HG03457 (cell line): Measurements from ENCODE around the gene BBS9.
"Not testable (repeated sequence)": the region's sequence is repeated elsewhere in the genome, so short reads cannot be mapped to it uniquely, and the experiment has no call there.

ENCODE experiments used
- ATAC-seq: cut with Tn5 transposase; IDR thresholded peaks from one replicate; pipeline ENCODE4 v1.9.1; 2021; ENCODE audit warnings: moderate number of reproducible peaks; ENCODE audit not compliant: unreplicated experiment

BBS9 gene

GRCh38 chr7:33128990-33129805, at the start of gene BBS9:
BBS9 (plus strand) TSS chr7:33129564; CDS start chr7:33146253, 16,689 bp downstream.
- ATAC-seq, result peak; percentile 100

DNA sequence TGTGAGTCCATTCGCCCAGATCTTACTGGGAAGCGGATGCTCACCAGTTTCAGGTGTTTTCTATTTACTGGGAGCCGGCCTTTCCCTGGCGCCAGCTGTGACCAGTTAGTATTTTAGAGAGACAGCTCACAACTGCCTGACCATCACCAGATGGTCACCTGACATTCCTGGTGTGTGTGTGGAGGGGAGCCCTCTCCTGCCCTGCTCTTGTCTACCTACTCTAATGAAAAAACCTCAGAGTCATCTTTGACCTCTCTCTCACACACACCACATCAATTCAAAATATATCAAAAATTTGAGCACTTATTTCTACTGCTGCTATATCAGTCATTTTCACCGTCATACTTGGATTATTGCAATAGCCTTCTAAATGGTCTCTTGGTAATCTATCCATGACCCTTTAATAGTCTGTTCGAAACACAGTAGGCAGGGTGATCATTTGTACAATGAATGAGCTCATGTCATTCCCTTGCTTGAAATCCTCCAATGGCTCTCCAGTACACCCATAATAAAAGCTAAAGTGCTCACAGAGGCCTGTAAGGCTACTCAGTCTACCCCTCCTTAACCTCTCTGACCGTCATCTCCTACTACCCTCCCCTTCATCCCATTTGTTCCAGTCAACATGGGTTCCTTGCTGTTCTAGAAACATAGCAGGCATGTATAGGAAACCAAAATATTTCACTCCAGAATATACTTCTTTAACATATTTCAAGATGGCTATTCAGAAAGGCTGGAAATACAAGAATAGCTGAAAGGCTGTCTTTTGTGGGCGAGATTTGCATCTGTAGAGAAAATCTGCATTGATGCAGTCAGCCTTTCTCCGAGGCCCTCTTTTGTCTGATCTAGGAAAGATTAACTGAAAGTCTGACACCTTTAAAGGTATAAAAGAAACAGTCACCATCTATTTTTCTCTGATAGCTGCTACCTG, 49.3 kb upstream of the BBS9 start:
- no peak for ATAC-seq

GRCh38 chr7:33087356-33087755, 42.0 kb upstream of the BBS9 start:
- no peak for ATAC-seq

GRCh38 chr7:33087858-33088257, 41.5 kb upstream of the BBS9 start:
- no peak for ATAC-seq

DNA sequence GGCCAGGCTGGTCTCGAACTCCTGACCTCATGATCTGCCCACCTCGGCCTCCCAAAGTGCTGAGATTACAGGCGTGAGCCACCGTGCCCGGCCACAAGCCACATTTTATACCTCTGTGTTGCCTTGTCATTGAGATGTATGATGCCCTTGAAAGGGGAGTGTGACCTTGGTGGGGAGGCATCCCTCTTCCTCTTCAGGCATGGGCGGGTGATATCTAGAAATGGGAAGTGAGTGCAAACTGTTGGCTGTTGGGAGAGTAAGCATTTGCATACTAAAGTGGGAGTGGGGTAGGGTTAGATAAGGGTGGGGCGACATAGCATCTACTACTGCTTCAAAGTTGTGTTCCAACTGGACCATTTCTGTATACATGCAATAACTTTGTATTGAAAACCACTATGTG, 40.2 kb upstream of the BBS9 start:
- ATAC-seq, result no peak

DNA sequence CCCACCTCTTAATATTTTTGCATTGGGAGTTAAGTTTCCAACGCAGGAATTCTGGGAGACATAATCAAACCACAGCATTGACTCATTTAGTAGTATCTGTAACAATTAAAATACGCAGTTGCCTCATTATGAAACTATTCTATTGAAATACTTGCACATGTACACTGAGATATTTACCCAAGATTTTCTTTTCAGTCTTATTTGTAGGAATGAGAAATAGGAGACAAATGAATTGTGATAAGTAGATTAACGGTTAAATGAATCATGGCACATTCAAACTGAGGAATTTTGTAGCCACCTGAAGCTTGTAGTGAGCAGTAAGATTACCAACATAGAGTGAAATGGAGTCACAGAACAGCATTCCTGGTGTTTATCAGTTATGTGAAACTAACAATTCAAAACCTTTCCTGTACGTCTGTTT, 38.2 kb upstream of the BBS9 start:
- ATAC-seq, result no peak

GRCh38 chr7:33091641-33092191, 37.6 kb upstream of the BBS9 start:
- ATAC-seq, result no peak

- ATAC-seq, result no peak
Measured at GRCh38 chr7:33093266-33093665, 36.1 kb upstream of the BBS9 start.

DNA sequence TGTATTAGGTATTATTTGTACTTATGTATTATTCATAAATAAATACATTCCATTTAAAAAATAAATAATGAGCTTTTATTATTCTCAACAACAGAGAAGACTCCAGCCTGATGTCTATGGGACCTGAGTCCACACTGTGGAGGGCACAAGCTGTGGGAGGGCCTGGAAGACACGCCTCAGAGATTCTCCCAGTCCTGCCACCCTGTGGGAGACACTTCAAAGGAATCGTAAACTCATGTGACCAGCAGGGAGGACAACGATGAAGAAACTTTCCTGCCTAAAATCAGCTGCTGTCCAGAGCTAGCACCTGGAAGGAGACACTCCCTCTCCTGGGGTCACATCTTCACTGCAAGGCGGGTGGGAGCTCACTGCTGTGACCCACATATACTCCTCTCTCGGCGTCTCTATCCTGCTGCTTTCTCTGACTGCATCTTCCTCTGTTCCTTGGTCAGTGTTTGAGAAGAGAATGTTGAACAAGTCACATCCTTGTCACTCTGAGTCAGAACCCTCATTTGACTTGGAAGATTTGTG, 34.6 kb upstream of the BBS9 start:
- ATAC-seq, result not testable (repeated sequence)

- ATAC-seq, result no peak
Measured at GRCh38 chr7:33099154-33099940, 30.0 kb upstream of the BBS9 start.

DNA sequence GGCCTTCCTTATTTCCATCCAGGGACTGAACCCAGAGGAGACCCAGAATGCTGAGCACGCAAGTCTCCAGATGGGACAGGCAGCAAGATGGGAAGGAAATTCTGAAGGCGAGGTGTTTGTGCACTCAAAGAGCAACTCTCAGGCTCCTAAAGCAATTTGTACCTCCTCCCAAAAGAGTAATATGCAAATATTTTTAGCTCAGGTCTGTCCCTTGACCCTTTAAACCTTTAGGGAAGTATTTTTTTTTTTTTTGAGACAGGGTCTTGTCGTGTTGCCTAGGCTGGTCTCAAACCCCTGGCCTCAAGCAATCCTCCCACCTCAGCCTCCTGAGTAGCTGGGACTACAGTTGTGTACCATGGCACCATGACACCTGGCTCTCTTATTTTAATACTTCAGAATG, 28.6 kb upstream of the BBS9 start:
- ATAC-seq, result no peak

DNA sequence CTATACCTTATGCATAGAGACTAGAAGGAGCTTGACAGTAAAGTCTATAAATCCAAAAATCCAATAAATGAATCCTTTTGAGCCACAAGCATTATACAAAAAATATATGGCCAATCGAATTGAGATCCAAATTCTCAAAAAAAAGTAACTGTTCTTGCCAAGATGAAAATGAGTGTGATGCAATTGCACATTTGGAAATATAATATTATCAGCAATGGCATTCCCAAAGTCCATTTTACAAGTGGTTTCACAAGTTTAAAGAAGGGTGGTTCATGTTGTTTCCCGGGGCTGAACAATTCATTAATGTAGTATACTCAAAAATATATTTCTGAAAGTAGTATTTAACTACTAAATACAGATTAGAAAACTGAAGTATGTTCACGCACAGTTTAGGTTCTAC, 27.5 kb upstream of the BBS9 start:
- no peak for ATAC-seq

DNA sequence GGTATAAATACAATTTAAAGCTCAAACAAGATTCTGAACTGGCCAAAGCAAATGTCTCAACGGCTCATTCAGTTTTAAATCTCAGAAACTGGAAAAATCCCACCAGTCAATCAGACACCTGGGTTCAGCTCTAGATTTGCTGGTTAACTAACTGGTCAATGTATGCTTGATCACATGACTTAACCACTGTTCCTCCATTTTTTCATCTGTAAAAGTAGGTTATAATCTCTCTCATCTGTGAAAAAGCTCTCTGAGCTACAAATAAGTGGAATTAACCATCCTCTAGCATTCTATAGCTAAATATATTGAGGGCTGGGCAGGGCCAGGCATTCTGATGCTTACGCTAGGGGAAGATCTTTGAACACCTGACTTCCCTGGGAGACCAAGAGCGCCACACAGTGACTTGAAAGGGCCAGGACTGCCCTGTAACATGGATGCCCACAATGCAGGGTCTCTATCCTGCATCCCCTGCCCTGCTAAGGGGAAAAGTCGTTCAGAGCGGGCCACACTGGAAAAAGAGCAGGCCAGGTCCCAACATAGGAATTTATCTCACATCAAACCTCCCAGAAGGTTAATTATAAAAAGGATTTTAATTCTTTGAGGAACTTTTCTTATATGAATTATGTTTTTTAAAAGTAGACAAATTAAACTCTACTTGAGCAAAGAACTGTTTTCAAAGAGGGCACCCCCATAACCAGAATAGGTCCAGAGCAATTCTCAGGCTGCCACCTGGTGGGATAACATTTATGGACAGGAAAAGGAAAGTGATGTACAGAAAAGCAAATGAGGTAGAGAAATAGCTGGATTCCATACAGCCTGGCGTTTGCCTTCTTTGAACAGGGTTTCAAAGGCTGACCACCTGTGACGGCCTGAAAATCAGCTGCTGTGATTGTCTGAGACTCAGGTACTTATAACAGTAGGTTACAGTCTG, 22.0 kb upstream of the BBS9 start:
- ATAC-seq, result no peak

DNA sequence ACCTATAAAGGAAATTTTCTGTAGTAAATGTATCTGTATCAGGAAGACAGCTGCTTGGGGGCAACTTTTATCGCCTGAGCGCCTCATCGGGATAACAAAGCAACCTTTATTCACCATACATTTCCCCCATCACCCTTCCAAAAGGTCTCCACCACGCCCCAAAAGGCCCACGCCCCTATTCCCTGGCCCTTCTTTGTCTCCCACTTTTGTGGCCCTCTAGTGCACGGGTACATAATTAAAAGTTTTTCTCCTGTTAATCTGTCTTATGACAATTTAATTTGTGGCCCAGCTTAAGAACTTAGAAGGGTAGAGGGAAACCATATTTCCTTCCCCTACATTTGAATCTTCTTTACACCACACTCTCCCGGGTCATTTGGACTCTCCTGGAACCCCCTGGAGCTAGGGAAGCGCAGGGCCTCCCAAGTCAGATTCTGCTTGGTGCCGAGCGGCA, 20.8 kb upstream of the BBS9 start:
- ATAC-seq, result peak; percentile 24

DNA sequence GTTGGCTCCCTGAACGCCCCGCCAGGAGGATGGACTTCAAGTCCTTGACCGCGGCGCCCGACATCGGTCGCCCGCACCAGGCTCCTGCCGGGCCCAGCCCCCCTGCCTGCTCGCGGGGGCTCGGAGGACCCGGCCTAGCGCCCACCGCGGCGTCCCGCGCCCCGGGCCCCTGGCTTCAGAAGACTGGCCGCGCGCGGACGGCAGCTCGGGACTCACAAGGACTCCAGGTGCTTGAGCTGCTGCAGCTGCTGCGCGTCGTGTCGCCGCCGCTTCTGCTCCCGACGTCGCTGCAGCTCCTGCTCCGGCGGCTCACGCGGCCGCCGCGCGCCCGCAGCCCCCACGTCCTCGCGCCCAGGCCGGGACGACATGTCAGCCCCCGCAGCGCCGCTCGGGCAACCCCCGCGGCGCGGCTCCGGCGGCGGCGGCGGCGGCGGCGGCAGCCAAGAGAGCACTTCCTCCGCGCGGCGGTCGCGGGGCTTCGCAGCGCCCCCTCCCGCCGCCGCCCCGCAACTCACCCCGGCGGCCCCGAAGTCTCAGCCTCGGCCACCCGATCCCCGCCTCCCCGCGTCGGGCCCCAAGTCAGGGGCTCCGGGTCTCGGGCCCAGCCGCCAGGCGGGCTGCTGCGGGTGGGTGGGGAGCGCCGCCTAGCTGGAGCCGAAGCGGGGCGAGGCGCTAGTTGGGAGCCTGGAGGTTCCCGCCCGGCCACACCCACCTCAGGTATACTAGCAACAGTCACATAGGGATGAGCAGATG, 20.2 kb upstream of the BBS9 start, which contains the start of gene RP9:
TSS of gene RP9 (minus strand) at position 400 of the 753 bp plus-strand sequence. CDS start at position 368, 32 bp downstream.
- peak; percentile 87 for ATAC-seq

DNA sequence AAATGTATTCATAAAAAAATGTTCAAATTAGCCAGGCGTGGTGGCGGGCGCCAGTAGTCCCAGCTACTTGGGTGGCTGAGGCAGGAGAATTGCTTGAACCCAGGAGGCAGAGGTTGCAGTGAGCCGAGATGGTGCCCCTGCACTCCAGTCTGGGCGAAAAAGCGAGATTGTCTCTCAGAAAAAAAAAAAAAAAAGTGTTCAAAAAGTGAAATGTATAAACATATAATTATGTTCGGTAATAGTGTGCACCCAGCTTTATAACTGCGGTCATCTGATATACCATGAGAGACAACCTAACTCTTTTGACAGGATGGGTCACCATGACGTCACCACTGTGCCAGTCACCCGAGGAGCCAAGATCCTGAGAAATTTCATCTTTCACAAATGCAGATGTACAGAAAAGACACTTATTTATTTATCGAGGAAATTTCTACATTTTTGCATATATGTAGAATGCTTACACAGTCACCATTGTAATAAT, 19.6 kb upstream of the BBS9 start:
- ATAC-seq, result no peak

DNA sequence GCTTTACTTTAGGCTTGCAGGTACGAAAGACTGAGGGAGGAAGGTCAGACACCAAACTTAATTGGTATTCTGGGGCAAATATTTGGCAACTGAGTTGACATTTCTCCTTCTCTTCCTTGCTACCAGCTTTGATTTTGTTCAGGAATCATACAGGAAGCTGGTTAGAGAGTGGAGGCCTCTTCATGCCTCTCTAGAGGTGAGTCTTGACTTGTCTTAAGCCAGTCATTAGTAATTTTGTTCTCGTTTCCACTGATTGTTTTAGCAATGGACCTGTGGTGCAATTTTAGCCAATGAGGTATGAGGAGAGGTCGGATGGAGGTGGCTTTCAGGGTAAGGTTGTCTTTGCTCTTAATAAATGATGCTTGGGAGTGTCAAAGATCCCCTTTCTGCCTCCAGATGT, 17.8 kb upstream of the BBS9 start:
- ATAC-seq, result no peak

DNA sequence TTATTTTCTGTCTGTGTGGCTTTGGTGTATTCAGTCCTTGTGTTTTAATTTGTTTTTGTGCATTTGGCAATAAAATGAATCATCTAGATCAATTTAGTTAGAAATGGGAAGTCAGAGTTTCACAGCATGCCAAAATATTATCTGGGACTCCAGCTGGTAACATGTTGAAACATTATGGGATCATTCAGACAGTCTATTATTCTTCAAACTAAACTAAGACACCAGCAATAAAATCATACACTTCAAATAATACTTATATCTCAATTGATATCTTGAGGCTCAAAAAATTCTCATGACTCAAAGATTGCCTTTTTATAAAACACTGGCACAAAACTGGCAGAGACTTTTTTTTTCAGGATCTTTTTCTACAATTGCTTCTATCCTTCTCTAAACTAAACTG, 14.4 kb upstream of the BBS9 start:
- ATAC-seq, result no peak
